CD4-positive, alpha-beta T cell treated with Interleukin-6 at 100 ng/mL for 8 hours (primary cell): Measurements from ENCODE around the gene BAZ2B.
"Not testable (repeated sequence)": the region's sequence is repeated elsewhere in the genome, so short reads cannot be mapped to it uniquely, and the experiment has no call there.

Experiments used
- DNase-seq: peaks from one replicate; pipeline ENCODE4 v3.0.0-alpha.2; 2020; ENCODE audit warnings: mixed read lengths, low spot score

The BAZ2B gene

DNA sequence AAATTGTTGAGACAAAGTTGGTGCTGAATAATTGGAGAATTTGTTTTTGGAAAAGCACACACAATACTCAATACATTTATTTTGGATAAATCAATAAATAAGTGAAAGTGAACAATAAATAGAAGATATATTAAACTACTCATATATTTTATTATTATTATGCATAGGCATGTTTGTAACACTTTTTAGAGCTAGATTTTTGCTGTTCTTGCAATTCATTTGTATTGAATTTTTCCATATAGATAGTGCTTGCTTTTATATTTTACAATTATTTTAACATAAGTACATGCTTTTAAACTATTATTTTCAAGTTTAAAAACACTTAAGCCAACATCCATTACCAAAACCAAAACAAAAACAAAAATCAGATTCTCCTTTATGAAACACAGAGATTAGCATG lies 43.9 kb downstream of the BAZ2B start:
- DNase-seq = no peak

DNA sequence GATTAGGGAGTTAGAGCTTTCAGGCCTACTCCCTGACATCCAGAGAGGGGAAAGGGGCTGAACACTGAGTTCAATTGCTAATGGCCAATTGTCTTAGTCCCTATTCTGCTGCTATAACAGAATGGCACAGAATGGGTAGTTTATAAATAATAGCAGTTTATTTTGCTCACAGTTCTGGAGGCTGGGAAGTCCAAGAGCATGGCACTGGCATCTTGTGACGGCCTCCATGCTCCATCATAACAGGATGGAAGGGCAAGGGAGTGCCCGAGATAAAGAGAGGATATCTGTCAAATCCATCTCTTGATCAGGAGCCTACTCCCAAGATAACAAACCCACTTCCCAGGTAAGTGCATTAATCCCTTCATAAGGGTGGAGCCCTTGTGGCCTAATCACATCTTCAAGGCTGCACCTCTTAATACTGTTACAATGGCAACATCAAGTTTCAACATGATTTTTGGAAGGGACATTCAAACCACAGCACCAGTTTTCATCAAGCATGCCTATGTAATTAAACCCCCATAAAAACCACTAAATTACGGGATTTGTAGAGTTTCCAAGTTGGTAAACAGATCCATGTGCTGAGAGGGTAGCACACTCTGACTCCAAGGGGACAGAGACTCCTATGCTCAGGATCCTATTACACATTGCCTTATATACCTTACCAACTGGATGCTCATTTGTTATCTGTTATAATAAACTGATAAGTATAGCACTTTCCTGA lies 44.6 kb downstream of the BAZ2B start:
- DNase-seq = no peak

DNA sequence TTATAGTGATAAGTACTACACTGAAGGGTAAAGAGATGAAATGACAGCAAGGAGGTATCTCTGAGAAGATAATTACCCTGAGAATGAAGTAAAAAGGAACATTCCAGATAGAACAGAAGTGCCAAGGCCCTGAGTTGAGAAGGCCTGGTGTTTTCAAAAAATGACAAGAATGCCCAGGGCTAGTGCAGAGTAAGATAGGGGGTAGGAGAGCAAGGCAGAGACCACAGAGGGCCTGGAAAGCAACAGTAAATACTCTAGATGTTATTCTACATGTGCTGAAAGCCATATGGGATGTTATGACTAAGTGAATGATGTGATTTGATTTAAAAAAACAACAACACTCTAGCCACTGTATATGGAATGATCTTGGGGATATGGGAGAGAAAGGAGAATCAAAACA lies 52.3 kb downstream of the BAZ2B start:
- no peak for DNase-seq

- no peak for DNase-seq
Observed at GRCh38 chr2:159562248-159562647, 54.1 kb downstream of the BAZ2B start.

DNA sequence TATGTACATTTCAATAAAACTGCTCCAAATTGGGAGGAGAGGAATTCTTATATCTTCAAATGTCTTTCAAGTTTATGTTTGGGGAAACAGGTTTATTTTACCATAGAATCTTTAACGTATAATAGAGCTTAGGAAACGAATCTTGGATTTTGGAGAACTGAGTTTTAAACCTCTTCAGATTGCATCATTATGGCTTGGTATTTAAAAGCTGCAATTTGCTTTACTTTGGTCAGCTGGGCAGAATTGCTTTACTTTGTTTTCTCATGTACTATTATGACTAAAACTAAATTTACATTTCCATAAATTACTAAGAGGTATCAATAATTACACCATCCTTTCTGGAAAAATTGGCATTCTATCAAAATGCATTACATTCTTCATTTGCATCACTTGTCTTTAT lies 54.6 kb downstream of the BAZ2B start:
- no peak for DNase-seq

DNA sequence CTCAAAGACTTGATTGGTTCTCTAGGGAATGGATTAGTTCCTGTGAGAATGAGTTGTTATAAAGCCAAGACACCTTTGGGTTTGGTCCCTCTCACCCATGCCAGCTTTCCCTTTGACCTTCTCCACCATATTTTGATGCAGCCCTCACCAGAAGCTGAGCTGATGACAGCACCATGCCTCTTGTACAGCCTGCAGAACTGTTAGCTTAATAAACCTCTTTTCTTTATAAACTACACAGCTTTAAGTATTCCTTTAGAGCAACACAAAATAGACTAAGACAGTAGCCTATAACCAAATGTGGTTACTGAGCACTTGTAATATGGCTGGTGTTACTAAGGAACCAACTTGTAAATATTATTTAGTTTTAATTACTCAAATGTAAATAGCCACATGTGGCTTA lies 55.1 kb downstream of the BAZ2B start:
- DNase-seq = no peak

DNA sequence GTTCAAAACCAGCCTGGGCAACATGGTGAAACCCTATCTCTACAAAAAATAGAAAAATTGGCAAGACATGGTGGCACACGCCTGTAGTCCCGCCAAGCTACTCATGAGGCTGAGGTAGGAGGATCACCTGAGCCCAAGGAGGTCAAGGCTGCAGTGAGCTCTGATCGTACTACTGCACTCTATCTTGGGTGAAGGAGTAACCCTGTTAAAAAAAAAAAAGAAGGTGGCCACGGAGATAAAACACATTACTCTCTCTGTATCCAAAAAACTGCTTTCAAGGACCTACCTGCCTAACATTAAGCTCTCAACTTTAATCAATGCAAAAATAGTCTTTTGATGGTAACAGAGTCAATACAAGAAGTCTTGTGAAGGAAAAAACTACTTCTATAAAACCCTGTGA lies 57.3 kb downstream of the BAZ2B start:
- no peak for DNase-seq

- no peak for DNase-seq
Observed at GRCh38 chr2:159558479-159558878, 57.9 kb downstream of the BAZ2B start.

DNA sequence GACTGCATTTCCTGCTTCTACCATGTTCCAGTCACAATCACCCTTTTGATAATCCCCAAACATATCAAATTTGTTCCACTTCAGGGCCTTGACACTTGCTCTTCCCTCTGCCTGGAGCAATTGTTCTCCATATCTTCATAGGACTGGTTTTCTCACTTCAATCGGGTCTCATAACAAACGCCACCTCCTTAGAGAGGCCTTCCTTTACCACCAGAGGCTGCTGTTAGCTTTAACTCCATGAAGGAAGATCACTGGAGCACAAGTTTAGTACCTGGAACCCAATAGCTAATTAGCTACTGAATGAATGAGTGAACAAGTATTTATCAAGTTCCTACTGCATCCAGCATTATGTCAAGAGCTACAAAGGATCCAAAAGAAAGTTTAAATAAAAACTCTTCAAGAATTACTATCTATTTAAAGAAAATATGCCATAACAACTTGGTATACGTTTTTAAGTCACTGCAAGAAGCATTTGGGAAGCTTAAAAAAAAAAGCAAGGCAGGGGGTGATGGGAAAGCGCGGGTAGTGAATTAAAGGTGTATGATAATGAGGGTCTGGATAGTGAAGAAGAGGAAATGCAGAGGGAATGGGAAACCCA lies 58.8 kb downstream of the BAZ2B start:
- no peak for DNase-seq

DNA sequence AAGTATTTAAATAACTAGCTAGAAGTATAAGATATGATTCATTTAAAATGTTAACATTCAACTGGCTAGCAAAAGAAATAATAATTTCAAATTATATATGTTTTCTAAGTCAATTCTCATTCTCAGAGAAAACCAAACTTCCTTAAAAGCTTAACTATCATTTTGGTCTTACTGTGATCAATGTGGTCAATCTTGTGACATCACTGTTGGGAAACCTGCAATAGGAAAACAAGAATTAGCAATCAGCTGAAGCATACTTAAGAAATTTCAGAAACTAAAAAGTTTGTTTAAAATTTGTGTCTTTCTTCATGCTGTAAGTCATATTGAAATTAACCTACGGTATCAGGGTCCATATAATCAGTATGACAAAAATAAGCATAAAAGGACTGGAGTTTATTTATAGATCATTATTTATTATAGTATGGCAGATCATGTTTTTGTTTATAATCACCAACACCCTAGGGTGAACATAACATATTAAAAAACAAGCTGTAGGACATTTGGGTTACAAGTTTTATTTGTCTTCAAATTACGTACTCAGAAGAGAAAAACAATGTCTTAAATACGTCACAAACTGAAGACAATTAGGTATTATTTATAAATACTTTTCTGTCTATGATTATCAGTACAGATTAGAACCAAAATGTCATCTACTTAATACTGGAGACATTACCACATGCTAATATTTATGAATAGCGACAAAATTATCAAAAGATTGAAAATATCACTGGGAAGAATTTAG lies 60.5 kb downstream of the BAZ2B start:
- DNase-seq = no peak

- DNase-seq = no peak
Observed at GRCh38 chr2:159553727-159554126, 62.6 kb downstream of the BAZ2B start.

DNA sequence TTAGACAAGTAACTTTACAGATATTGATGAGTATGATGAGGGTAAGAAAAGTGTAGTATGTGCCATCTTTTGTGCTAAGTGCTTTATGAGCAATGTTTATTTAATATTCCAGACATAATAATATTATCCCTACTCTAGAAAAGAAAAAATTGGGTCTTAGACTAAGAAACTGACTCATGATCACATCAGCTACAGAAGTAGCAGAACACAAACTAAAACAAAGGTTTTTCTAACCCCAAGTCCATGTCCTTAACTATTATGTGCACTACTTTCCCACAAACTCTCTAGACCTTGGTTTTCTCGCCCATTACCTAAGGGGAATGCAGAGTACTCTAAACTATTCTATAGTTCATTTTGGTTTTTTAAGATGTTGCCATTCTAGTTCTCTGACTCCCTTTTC lies 64.5 kb downstream of the BAZ2B start:
- DNase-seq = no peak

DNA sequence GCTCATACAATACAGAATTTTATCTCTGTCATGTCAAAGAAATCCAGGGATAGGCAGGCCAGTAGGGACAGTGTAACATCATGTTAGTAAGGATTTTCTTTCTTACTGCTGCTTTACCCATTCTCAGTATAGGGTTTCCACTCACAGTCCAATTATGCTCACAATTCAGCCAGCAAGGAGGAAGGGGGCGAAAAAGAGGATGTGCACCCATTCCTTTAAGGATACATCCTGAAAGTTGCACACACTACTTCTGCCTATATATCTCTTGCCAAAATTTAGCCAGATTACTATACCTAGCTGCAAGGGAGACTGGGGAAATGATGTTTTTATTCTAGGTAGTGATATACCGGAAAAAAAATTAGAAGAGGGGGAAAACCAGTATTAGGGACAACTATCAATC lies 66.1 kb downstream of the BAZ2B start:
- no peak for DNase-seq

DNA sequence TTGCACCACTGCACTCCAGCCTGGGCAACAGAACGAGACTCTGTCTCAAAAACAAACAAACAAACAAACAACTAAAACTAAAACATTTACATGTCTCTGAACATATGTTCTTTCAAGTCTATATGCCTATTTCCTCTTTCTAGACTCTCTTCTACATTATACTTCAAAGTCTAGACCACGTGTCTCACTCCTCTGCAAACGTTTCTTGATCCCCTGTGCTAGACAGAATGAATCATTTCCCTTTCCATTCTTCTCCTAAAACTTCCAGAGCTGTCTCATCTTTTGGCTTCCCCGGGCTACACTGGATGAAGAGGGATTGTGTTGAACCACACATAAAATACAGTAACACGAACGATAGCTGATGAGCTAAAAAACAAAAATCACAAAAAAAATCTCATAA lies 67.1 kb downstream of the BAZ2B start:
- no peak for DNase-seq

DNA sequence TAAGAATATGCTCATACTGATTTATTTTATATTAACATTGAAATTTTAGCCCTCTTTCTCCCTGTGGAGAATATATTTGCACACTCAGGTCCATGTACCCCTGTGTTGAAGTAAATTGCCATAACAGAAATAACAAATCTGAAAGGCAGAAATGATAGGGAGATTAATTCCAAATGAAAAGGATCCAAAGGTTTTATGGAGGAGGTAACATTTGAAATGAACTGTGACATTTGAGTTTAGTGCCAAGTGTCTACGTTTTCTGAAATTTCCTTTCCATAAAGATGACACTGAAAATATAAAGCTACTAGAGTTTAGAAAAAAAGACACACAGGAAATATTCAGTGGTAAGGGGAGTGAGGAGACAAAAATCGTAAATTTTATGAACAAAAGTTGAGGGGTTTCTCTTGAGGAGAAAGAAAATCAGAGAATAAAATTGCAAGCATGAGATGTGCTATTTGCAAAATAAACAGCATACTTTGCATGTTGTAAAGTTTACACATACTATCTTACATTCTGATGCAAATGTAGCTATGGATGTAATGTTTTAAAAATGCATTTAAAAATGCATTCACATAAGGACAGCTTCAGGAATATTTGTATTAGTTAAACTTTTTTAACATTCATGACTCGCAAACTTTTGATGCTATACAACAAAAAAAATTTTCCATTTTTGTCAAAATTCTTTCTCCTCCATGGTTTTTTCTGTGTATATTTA lies 69.5 kb downstream of the BAZ2B start:
- no peak for DNase-seq

DNA sequence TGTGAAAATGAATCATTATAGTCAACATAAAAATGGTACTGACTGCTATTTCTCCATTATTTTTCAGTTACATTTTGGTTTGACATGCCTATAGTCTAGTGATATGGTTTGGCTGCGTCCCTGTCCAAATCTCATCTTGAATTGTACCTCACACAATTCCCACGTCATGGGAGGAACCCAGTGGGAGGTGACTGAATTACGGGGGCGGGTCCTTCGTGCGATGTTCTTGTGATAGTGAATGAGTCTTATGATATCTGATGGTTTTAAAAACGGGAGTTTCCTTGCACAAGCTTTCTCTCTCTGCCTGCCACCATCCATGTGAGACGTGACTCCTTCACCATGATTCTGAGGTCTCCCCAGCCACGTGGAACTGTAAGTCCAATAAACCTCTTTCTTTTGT lies 70.3 kb downstream of the BAZ2B start:
- DNase-seq = no peak

- no peak for DNase-seq
Observed at GRCh38 chr2:159545085-159545484, 71.3 kb downstream of the BAZ2B start.

GRCh38 chr2:159542101-159542500 lies 74.2 kb downstream of the BAZ2B start:
- no peak for DNase-seq

- DNase-seq = no peak
Observed at GRCh38 chr2:159539701-159540100, 76.6 kb downstream of the BAZ2B start.

- DNase-seq = no peak
Observed at GRCh38 chr2:159538801-159539200, 77.5 kb downstream of the BAZ2B start.

DNA sequence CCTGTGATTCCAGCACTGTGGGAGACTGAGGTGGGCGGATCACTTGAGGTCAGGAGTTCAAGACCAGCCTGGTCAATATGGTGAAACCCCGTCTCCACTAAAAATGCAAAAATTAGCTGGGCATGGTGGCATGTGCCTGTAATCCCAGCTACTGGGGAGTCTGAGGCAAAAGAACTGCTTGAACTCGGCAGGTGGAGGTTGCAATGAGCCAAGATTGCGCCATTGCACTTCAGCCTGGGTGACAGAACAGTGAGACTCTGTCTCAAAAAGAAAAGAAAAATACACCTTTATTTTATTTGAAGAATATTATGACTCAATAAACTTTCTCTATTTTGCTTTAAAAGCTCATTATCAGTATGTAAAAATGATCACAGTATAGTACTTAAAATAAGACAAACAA lies 81.1 kb downstream of the BAZ2B start:
- DNase-seq = not testable (repeated sequence)

GRCh38 chr2:159531475-159531874 lies 84.9 kb downstream of the BAZ2B start:
- DNase-seq = no peak

DNA sequence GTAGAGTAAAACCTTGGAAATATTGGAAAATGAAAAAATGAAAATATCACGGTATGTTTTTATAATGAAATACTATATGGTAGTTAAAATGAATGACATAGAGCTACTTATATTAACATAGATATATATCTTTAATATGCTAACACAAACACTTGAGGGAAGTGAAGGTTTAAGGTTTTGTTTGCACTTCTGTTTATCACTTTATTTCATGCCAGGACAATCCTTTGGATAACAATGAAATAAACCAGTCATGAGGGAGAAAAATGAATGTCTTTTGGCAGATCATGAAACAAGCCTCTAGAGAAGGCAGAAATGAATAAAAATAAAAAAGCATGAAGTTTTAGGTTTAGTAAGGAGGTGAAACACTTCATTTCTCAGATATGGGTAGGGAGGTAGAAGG lies 89.9 kb downstream of the BAZ2B start:
- no peak for DNase-seq
